Measurements from ENCODE around the gene ZNF474.

- TF ChIP-seq POLR2A (IDR thresholded peaks at IDR 0.05) = no peak
- TF ChIP-seq CTCF (IDR thresholded peaks at IDR 0.05) = peak; percentile 32 to 44 (median 33)
These were observed 63.5 kb downstream of the ZNF474 start for GRCh38 chr5:122192497-122193496.
